IMR-90 (cell line): ENCODE measurements around the gene CTAGE9. TPM values are rescaled to one million over a fixed set of nuclear protein-coding genes. Genes with fewer than 3 reads are reported as not detected.

Experiments
- ATAC-seq: fragments of 200-7000 bp; cut with Tn5 transposase; 2 replicates; pipeline ENCODE4 v1.9.1; 2020; ENCODE audit warnings: low read depth, mild to moderate bottlenecking, moderate library complexity
- BruUV-seq: library from RNA; stranded (reverse); fragments of 400-500 nt; replicated peaks from 2 replicates; lab custom pipeline; 2021; lab: Mats Ljungman, UMichigan
- CTCF ChIA-PET: fragments of 300-600 bp; formaldehyde crosslinking; extraction: SDS; loops from one replicate; lab custom pipeline; 2021; ENCODE audit warnings: antibody characterized with exemption; lab: Yijun Ruan, JAX
- POLR2A ChIA-PET: fragments of 300-600 bp; sonication (Branson Sonifier 250); formaldehyde crosslinking; loops from one replicate; lab custom pipeline; 2022; ENCODE audit warnings: antibody characterized with exemption; ENCODE audit not compliant: unreplicated experiment; lab: Charles Lee
- DNase-seq: peaks from one replicate; pipeline ENCODE4 v3.0.0; 2013
- H2AFZ ChIP-seq: replicated peaks from 2 replicates; pipeline ENCODE3; 2013; ENCODE audit warnings: low read length, mild to moderate bottlenecking; ENCODE audit not compliant: poor library complexity
- H2AK5ac ChIP-seq: 2 replicates; pipeline ENCODE4 v1.6.1; 2013; ENCODE audit warnings: low read depth, low read length, inconsistent platforms
- H2AK9ac ChIP-seq: replicated peaks from 2 replicates; pipeline ENCODE3; 2013; ENCODE audit warnings: mild to moderate bottlenecking, low read depth, low read length, moderate library complexity; ENCODE audit not compliant: poor library complexity
- H2BK120ac ChIP-seq: 2 replicates; pipeline ENCODE4 v1.6.1; 2013; ENCODE audit warnings: low read depth, low read length, inconsistent platforms
- H2BK15ac ChIP-seq: 3 replicates; pipeline ENCODE4 v1.6.1; 2013; ENCODE audit warnings: low read depth, low read length, inconsistent platforms
- H2BK20ac ChIP-seq: 2 replicates; pipeline ENCODE4 v1.6.1; 2013; ENCODE audit warnings: low read depth, mild to moderate bottlenecking, inconsistent platforms, low read length, moderate library complexity
- H2BK5ac ChIP-seq: 2 replicates; pipeline ENCODE4 v1.6.1; 2013; ENCODE audit warnings: mild to moderate bottlenecking, low read depth, low read length, inconsistent platforms; ENCODE audit not compliant: poor library complexity, severe bottlenecking
- H3K14ac ChIP-seq: replicated peaks from 2 replicates; pipeline ENCODE4 v1.6.1; 2013; ENCODE audit warnings: low read depth, low read length, inconsistent platforms
- H3K18ac ChIP-seq: 2 replicates; pipeline ENCODE4 v1.6.1; 2013; ENCODE audit warnings: low read depth, low read length, control low read depth
- H3K23ac ChIP-seq: 2 replicates; pipeline ENCODE4 v1.6.1; 2013; ENCODE audit warnings: low read depth, low read length, inconsistent platforms
- H3K27ac ChIP-seq: 2 replicates; pipeline ENCODE4 v1.5.1; 2013; ENCODE audit warnings: mild to moderate bottlenecking, control low read depth, low read length; ENCODE audit not compliant: insufficient read depth
- H3K27me3 ChIP-seq: 2 replicates; pipeline ENCODE4 v1.6.1; 2013; ENCODE audit warnings: low read length; ENCODE audit not compliant: control insufficient read depth, insufficient read depth
- H3K36me3 ChIP-seq: 2 replicates; pipeline ENCODE4 v1.6.1; 2013; ENCODE audit warnings: low read length, mixed read lengths; ENCODE audit not compliant: control insufficient read depth, insufficient read depth
- H3K4ac ChIP-seq: 2 replicates; pipeline ENCODE4 v1.6.1; 2013; ENCODE audit warnings: low read depth, low read length, inconsistent platforms
- H3K4me1 ChIP-seq: 2 replicates; pipeline ENCODE4 v1.6.1; 2013; ENCODE audit warnings: low read length, mixed read lengths; ENCODE audit not compliant: control insufficient read depth, insufficient read depth
- H3K4me2 ChIP-seq: 2 replicates; pipeline ENCODE4 v1.6.1; 2013; ENCODE audit warnings: low read depth, mild to moderate bottlenecking, control low read depth, low read length, moderate library complexity
- H3K4me3 ChIP-seq: 2 replicates; pipeline ENCODE4 v1.5.1; 2013; ENCODE audit warnings: low read depth, mild to moderate bottlenecking, control low read depth, low read length, moderate library complexity; ENCODE audit not compliant: insufficient read depth
- H3K56ac ChIP-seq: 2 replicates; pipeline ENCODE4 v1.6.1; 2013; ENCODE audit warnings: low read length, inconsistent platforms; ENCODE audit not compliant: insufficient read depth; ENCODE audit errors: extremely low read depth
- H3K79me1 ChIP-seq, 2 experiments: 2 replicates each; pipeline ENCODE4 v1.6.1; 2013; ENCODE audit warnings: low read length in 2 of 2, inconsistent platforms in 1 of 2, low read depth in 1 of 2
- H3K9ac ChIP-seq: 2 replicates; pipeline ENCODE4 v1.6.1; 2013; ENCODE audit warnings: low read depth, low read length, control low read depth
- H3K9me1 ChIP-seq: 2 replicates; pipeline ENCODE4 v1.6.1; 2013; ENCODE audit warnings: low read length, inconsistent platforms; ENCODE audit not compliant: insufficient read depth
- H3K9me3 ChIP-seq: 2 replicates; pipeline ENCODE4 v1.6.1; 2013; ENCODE audit warnings: low read length; ENCODE audit not compliant: control insufficient read depth, insufficient read depth
- H4K20me1 ChIP-seq: 2 replicates; pipeline ENCODE4 v1.6.1; 2013; ENCODE audit warnings: low read length, inconsistent platforms; ENCODE audit not compliant: insufficient read depth
- H4K5ac ChIP-seq: 2 replicates; pipeline ENCODE4 v1.6.1; 2013; ENCODE audit warnings: mild to moderate bottlenecking, low read depth, low read length, control low read depth
- H4K8ac ChIP-seq, 2 experiments: 2 replicates each; pipeline ENCODE4 v1.6.1; 2013; ENCODE audit warnings: low read depth in 2 of 2, low read length in 2 of 2, control low read depth in 1 of 2, inconsistent platforms in 1 of 2
- H4K91ac ChIP-seq: 2 replicates; pipeline ENCODE4 v1.6.1; 2013; ENCODE audit warnings: low read depth, low read length, inconsistent platforms; ENCODE audit not compliant: insufficient read depth
- MAZ ChIP-seq: IDR thresholded peaks from 2 replicates; pipeline ENCODE4 v1.6.1; 2012; ENCODE audit warnings: low read depth, mild to moderate bottlenecking, low read length, improper control_type of control experiment, moderate library complexity, borderline replicate concordance
- WGBS, 2 experiments: methylation state at CpG; one replicate each; pipeline versions ENCODE4 v1.1.5 to v1.1.7; 2013; ENCODE audit warnings: missing lambda C conversion rate in 2 of 2; ENCODE audit not compliant: insufficient read length in 1 of 2; ENCODE audit errors: extremely low coverage in 2 of 2; 5-methylcytosine and 5-hydroxymethylcytosine counted together
- dilution Hi-C: fragments of 300-500 bp; cut with HindIII; formaldehyde crosslinking; loops from one replicate; pipeline ENCODE4 v1.14.3; 2018; ENCODE audit warnings: low sequenced_read_pairs; ENCODE audit not compliant: unreplicated experiment
- in situ Hi-C: fragments of 300-500 bp; cut with MboI; formaldehyde crosslinking; loops from 3 replicates; pipeline ENCODE4 v1.14.3; 2019; ENCODE audit warnings: low sequenced_read_pairs, inconsistent platforms, mixed read lengths
- intact Hi-C: fragments of 100-400 bp; cut with micrococcal nuclease; formaldehyde crosslinking; loops from 2 replicates; pipeline ENCODE4 v1.10.0; 2022
- polyA plus RNA-seq, 3 experiments: library from polyadenylated mRNA; depleted of rRNA; stranded (reverse); fragments of >200 nt; gene quantifications; 2 replicates each; pipeline ENCODE4 v1.2.3, GENCODE V29; 2012; ENCODE audit warnings: low replicate concordance in 1 of 3
- total RNA-seq: library from RNA; depleted of rRNA; stranded (reverse); fragments of >200 nt; gene quantifications from 2 replicates; pipeline ENCODE4 v1.2.3, GENCODE V29; 2012

CTAGE9 gene
- total and polyA plus RNA-seq, 2 of the 4 experiments (the other 2 are of a cell fraction): not detected

GRCh38 chr6:131747821-131748353 is 37.1 kb upstream of the CTAGE9 start:
- Histone ChIP-seq H3K56ac (no peak overlapping the region), H3K23ac (no peak overlapping the region), H4K8ac (peak overlapping the region in 1 of 2 experiments; percentile 47; a peak in 2 of 4 replicates), H2BK120ac (peak overlapping the region; percentile 68; the same call in 1 of the 2 replicates), H4K91ac (no peak overlapping the region), H3K4me3 (no peak overlapping the region), H3K79me1 (no peaks in the 10 kb centered on the region), H3K18ac (no peak overlapping the region), H3K14ac (0 out of 2 replicates have a peak overlapping the region, but pooled peaks have one; percentile 52), H3K4me1 (no peaks in the 10 kb centered on the region), H4K5ac (no peak overlapping the region), H3K27ac (no peak overlapping the region), H3K9me1 (no peaks in the 10 kb centered on the region; the same call in 1 of the 2 replicates), H2BK5ac (no peak overlapping the region), H2BK15ac (peak overlapping the region; percentile 57; the same call in 1 of the 3 replicates), H3K9ac (no peak overlapping the region), H2AK5ac (peak overlapping the region; percentile 35; the same call in 1 of the 2 replicates), H2AK9ac (no peak overlapping the region), H4K20me1 (no peaks in the 10 kb centered on the region), H3K27me3 (no peaks in the 10 kb centered on the region), H2AFZ (peak overlapping the region; percentile 70), H3K4me2 (no peak overlapping the region), H3K36me3 (no peaks in the 10 kb centered on the region), H2BK20ac (peak overlapping the region; percentile 42; the same call in 1 of the 2 replicates), H3K4ac (peak overlapping the region; percentile 52; the same call in 1 of the 2 replicates), H3K9me3 (no peaks in the 10 kb centered on the region)
- no TSS peak for BruUV-seq
- intact Hi-C loops (no loop called here), in situ Hi-C loops (no loop called here), dilution Hi-C loops (no loop called here)
- CTCF ChIA-PET: no interaction called here
- DNase-seq: no peak
- POLR2A ChIA-PET: no interaction called here
- no peak for ATAC-seq
- no peak for TF ChIP-seq MAZ
- WGBS, 2 experiments: no CpG with 5 or more reads among the region's 7 CpGs
